HG02852 (cell line): Measurements from ENCODE around the gene FSHR.

Experiments
- ATAC-seq: cut with Tn5 transposase; IDR thresholded peaks from one replicate; pipeline ENCODE4 v1.9.1; 2021; ENCODE audit warnings: mild to moderate bottlenecking, moderate library complexity; ENCODE audit not compliant: unreplicated experiment

FSHR gene

GRCh38 chr2:48968011-48968410 lies 186.3 kb downstream of the FSHR start:
- no peak for ATAC-seq

GRCh38 chr2:48965204-48965603 lies 189.1 kb downstream of the FSHR start:
- no peak for ATAC-seq

- ATAC-seq, result no peak
Observed at GRCh38 chr2:48961009-48961408, 193.3 kb downstream of the FSHR start.

GRCh38 chr2:48954935-48955334 lies 199.4 kb downstream of the FSHR start:
- ATAC-seq, result no peak

- no peak for ATAC-seq
Observed at GRCh38 chr2:48954311-48954710, 200.0 kb downstream of the FSHR start.

- ATAC-seq, result no peak
Observed at GRCh38 chr2:48952614-48953013, 201.7 kb downstream of the FSHR start.

- ATAC-seq, result no peak
Observed at GRCh38 chr2:48952143-48952542, 202.2 kb downstream of the FSHR start.

- ATAC-seq, result no peak
Observed at GRCh38 chr2:48948400-48949125, 205.8 kb downstream of the FSHR start.

- peak; percentile 92 for ATAC-seq
Observed at GRCh38 chr2:48946449-48947048, 207.8 kb downstream of the FSHR start.

GRCh38 chr2:48944956-48945355 lies 209.4 kb downstream of the FSHR start:
- ATAC-seq, result no peak

- no peak for ATAC-seq
Observed at GRCh38 chr2:48943436-48943835, 210.9 kb downstream of the FSHR start.

GRCh38 chr2:48941908-48942307 lies 212.4 kb downstream of the FSHR start:
- no peak for ATAC-seq

GRCh38 chr2:48941456-48941855 lies 212.9 kb downstream of the FSHR start:
- ATAC-seq, result no peak

GRCh38 chr2:48940606-48941005 lies 213.7 kb downstream of the FSHR start:
- ATAC-seq, result no peak

- no peak for ATAC-seq
Observed at GRCh38 chr2:48939232-48939631, 215.1 kb downstream of the FSHR start.

GRCh38 chr2:48938231-48938630 lies 216.1 kb downstream of the FSHR start:
- ATAC-seq, result no peak

GRCh38 chr2:48934807-48935206 lies 219.5 kb downstream of the FSHR start:
- ATAC-seq, result no peak

GRCh38 chr2:48933828-48934497 lies 220.4 kb downstream of the FSHR start:
- no peak for ATAC-seq

- ATAC-seq, result no peak
Observed at GRCh38 chr2:48932667-48933066, 221.6 kb downstream of the FSHR start.

GRCh38 chr2:48929571-48930301 lies 224.6 kb downstream of the FSHR start:
- ATAC-seq, result no peak

GRCh38 chr2:48927355-48927754 lies 227.0 kb downstream of the FSHR start:
- ATAC-seq, result no peak

GRCh38 chr2:48915884-48916283 lies 238.4 kb downstream of the FSHR start:
- ATAC-seq, result no peak
